BLaER1 (cell line): ENCODE data around the gene NIT2.

ENCODE experiments used
- H3K27ac ChIP-seq: shearing (Covaris generic); formaldehyde crosslinking; 2 replicates; pipeline ENCODE4 v1.8.1; 2022
- H3K27me3 ChIP-seq: shearing (Covaris generic); formaldehyde crosslinking; 2 replicates; pipeline ENCODE4 v1.8.1; 2022
- H3K36me3 ChIP-seq: shearing (Covaris generic); formaldehyde crosslinking; 2 replicates; pipeline ENCODE4 v1.8.1; 2022
- H3K4me1 ChIP-seq: shearing (Covaris generic); formaldehyde crosslinking; 2 replicates; pipeline ENCODE4 v1.8.1; 2022
- H3K4me2 ChIP-seq: shearing (Covaris generic); formaldehyde crosslinking; 2 replicates; pipeline ENCODE4 v1.8.1; 2022
- H3K4me3 ChIP-seq: shearing (Covaris generic); formaldehyde crosslinking; 2 replicates; pipeline ENCODE4 v1.8.1; 2022
- H3K9ac ChIP-seq: shearing (Covaris generic); formaldehyde crosslinking; 2 replicates; pipeline ENCODE4 v1.8.1; 2022
- H3K9me3 ChIP-seq: shearing (Covaris generic); formaldehyde crosslinking; 2 replicates; pipeline ENCODE4 v1.8.1; 2022
- H4K20me1 ChIP-seq: shearing (Covaris generic); formaldehyde crosslinking; 2 replicates; pipeline ENCODE4 v1.8.1; 2022
- Cebpa-rat ChIP-seq: shearing (Covaris generic); IDR thresholded peaks from 2 replicates; pipeline ENCODE4 v1.8.1; 2022

Gene NIT2

GRCh38 chr3:100401674-100402041 is 67.1 kb downstream of the NIT2 start:
- peaks cover 41% of the 10 kb centered on the region for H4K20me1 ChIP-seq
- peaks cover 4% of the 10 kb centered on the region; the same call in 1 of the 2 replicates for H3K36me3 ChIP-seq
- peak overlapping the region; percentile 95 for H3K4me3 ChIP-seq
- H3K27me3 ChIP-seq, result no peaks in the 10 kb centered on the region
- H3K27ac ChIP-seq, result peak overlapping the region; percentile 82
- peaks cover 11% of the 10 kb centered on the region for H3K9me3 ChIP-seq
- peaks cover 49% of the 10 kb centered on the region for H3K4me1 ChIP-seq
- no peak for TF ChIP-seq Cebpa-rat
- peak overlapping the region; percentile 82 for H3K4me2 ChIP-seq
- peak overlapping the region; percentile 91 for H3K9ac ChIP-seq

GRCh38 chr3:100402256-100402655 is 67.7 kb downstream of the NIT2 start:
- Histone ChIP-seq H4K20me1 (peaks cover 35% of the 10 kb centered on the region), H3K27ac (no peak overlapping the region), H3K27me3 (no peaks in the 10 kb centered on the region), H3K9ac (peak overlapping the region; percentile 54), H3K9me3 (peaks cover 17% of the 10 kb centered on the region), H3K4me3 (peak overlapping the region; percentile 95), H3K4me1 (peaks cover 49% of the 10 kb centered on the region), H3K36me3 (no peaks in the 10 kb centered on the region; the same call in 1 of the 2 replicates), H3K4me2 (peak overlapping the region; percentile 82)
- no peak for TF ChIP-seq Cebpa-rat

GRCh38 chr3:100402891-100403290 is 68.3 kb downstream of the NIT2 start:
- no peak overlapping the region for H3K27ac ChIP-seq
- peak overlapping the region; percentile 95; the same call in 1 of the 2 replicates for H3K4me3 ChIP-seq
- H3K36me3 ChIP-seq, result no peaks in the 10 kb centered on the region; the same call in 1 of the 2 replicates
- peaks cover 44% of the 10 kb centered on the region for H3K4me1 ChIP-seq
- H3K9ac ChIP-seq, result no peak overlapping the region
- peak overlapping the region; percentile 82 for H3K4me2 ChIP-seq
- TF ChIP-seq Cebpa-rat, result no peak
- H3K27me3 ChIP-seq, result no peaks in the 10 kb centered on the region
- H3K9me3 ChIP-seq, result peaks cover 24% of the 10 kb centered on the region
- H4K20me1 ChIP-seq, result peaks cover 28% of the 10 kb centered on the region

- Histone ChIP-seq H3K36me3 (peaks cover 7% of the 10 kb centered on the region; the same call in 1 of the 2 replicates), H3K4me3 (no peak overlapping the region), H3K27me3 (no peaks in the 10 kb centered on the region), H4K20me1 (peaks cover 22% of the 10 kb centered on the region), H3K27ac (no peak overlapping the region), H3K4me1 (peaks cover 37% of the 10 kb centered on the region), H3K9me3 (peaks cover 31% of the 10 kb centered on the region), H3K9ac (no peak overlapping the region), H3K4me2 (peak overlapping the region; percentile 82)
- no peak for TF ChIP-seq Cebpa-rat
Measured at GRCh38 chr3:100403362-100404249, 69.0 kb downstream of the NIT2 start.

- Histone ChIP-seq H3K27ac (no peak overlapping the region), H3K9me3 (peaks cover 31% of the 10 kb centered on the region), H3K27me3 (no peaks in the 10 kb centered on the region), H3K9ac (no peak overlapping the region), H3K4me3 (no peak overlapping the region), H3K36me3 (peaks cover 7% of the 10 kb centered on the region; the same call in 1 of the 2 replicates), H4K20me1 (peaks cover 16% of the 10 kb centered on the region), H3K4me1 (peaks cover 31% of the 10 kb centered on the region), H3K4me2 (peak overlapping the region; percentile 82; the same call in 1 of the 2 replicates)
- TF ChIP-seq Cebpa-rat, result no peak
Measured at GRCh38 chr3:100404250-100404548, 69.6 kb downstream of the NIT2 start.

- H3K27ac ChIP-seq, result no peak overlapping the region
- H3K9ac ChIP-seq, result no peak overlapping the region
- H4K20me1 ChIP-seq, result no peaks in the 10 kb centered on the region
- H3K27me3 ChIP-seq, result no peaks in the 10 kb centered on the region
- TF ChIP-seq Cebpa-rat, result no peak
- H3K4me3 ChIP-seq, result no peak overlapping the region
- peaks cover 10% of the 10 kb centered on the region for H3K36me3 ChIP-seq
- peaks cover 31% of the 10 kb centered on the region for H3K9me3 ChIP-seq
- no peak overlapping the region for H3K4me2 ChIP-seq
- H3K4me1 ChIP-seq, result peaks cover 16% of the 10 kb centered on the region
Measured at GRCh38 chr3:100407164-100407563, 72.6 kb downstream of the NIT2 start.

GRCh38 chr3:100407977-100408532 is 73.5 kb downstream of the NIT2 start:
- H3K9me3 ChIP-seq, result peaks cover 31% of the 10 kb centered on the region
- no peaks in the 10 kb centered on the region for H3K27me3 ChIP-seq
- H3K36me3 ChIP-seq, result peaks cover 10% of the 10 kb centered on the region
- H3K9ac ChIP-seq, result no peak overlapping the region
- H3K4me3 ChIP-seq, result no peak overlapping the region
- H4K20me1 ChIP-seq, result no peaks in the 10 kb centered on the region
- H3K27ac ChIP-seq, result no peak overlapping the region
- peaks cover 8% of the 10 kb centered on the region for H3K4me1 ChIP-seq
- no peak overlapping the region for H3K4me2 ChIP-seq
- no peak for TF ChIP-seq Cebpa-rat
